ENCODE results near the gene CFAP206.

DNA sequence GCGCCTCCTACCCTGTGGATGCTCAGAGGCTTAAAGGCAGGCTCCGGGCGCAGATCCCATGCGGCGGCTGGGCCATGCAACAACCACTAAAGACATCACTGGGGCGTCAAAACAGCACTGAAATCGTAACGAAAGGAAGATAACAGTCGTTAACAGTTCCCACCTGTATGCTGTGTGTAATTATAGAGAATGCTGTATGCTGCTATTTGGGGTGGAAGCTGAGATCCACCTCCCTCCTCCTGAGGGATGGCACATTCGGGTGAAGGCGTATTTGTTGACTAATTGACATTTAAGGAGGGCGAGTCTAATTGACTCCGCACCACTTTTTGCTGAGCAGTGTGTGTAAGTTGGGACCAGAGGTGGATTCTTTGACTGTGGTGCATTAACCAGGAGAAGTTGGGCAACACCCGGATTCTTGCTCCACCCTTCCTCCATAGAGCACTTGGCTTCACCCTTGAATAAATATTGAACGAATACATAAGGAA, 65.7 kb downstream of the CFAP206 start:
- TF ChIP-seq, protein P1, sequence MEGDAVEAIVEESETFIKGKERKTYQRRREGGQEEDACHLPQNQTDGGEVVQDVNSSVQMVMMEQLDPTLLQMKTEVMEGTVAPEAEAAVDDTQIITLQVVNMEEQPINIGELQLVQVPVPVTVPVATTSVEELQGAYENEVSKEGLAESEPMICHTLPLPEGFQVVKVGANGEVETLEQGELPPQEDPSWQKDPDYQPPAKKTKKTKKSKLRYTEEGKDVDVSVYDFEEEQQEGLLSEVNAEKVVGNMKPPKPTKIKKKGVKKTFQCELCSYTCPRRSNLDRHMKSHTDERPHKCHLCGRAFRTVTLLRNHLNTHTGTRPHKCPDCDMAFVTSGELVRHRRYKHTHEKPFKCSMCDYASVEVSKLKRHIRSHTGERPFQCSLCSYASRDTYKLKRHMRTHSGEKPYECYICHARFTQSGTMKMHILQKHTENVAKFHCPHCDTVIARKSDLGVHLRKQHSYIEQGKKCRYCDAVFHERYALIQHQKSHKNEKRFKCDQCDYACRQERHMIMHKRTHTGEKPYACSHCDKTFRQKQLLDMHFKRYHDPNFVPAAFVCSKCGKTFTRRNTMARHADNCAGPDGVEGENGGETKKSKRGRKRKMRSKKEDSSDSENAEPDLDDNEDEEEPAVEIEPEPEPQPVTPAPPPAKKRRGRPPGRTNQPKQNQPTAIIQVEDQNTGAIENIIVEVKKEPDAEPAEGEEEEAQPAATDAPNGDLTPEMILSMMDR (IDR thresholded peaks at IDR 0.05; ENCODE audit: low read depth, low read length, poor library complexity, severe bottlenecking), result no peak
- no peak for TF ChIP-seq EZH2phosphoT487 (IDR thresholded peaks at IDR 0.05; ENCODE audit: borderline replicate concordance, low read length)
